HCT116 (cell line): Measurements from ENCODE around the gene LIMK2. TPM values are rescaled to one million over a fixed set of nuclear protein-coding genes. Genes with fewer than 3 reads are reported as not detected.
A peak's percentile ranks its signal among the peaks of the same experiment; 100 is the strongest.

ENCODE experiments used
- ATAC-seq: fragments of 200-7000 bp; cut with Tn5 transposase; 2 replicates; pipeline ENCODE4 v1.9.1; 2020; ENCODE audit warnings: mild to moderate bottlenecking, moderate library complexity
- Bru-seq: library from RNA; stranded (reverse); fragments of 400-500 nt; gene quantifications from one replicate; lab custom pipeline; 2021; lab: Mats Ljungman, UMichigan
- BruChase-seq, 2 experiments: library from RNA; stranded (reverse); fragments of 400-500 nt; gene quantifications; one replicate each; lab custom pipeline; 2021; lab: Mats Ljungman, UMichigan
- BruUV-seq: library from RNA; stranded (reverse); fragments of 400-500 nt; replicated peaks from 2 replicates; lab custom pipeline; 2021; lab: Mats Ljungman, UMichigan
- CTCF ChIA-PET: fragments of 300-600 bp; sonication (Branson Sonifier 250); formaldehyde crosslinking; loops from one replicate; lab custom pipeline; 2021; ENCODE audit warnings: antibody characterized with exemption; lab: Charles Lee
- POLR2A ChIA-PET: fragments of 300-600, 350-600 bp; sonication (Branson Sonifier 250); formaldehyde crosslinking; loops from one replicate; lab custom pipeline; 2021; ENCODE audit warnings: antibody characterized with exemption; lab: Charles Lee
- RAD21 ChIA-PET, 2 experiments: fragments of 300-600 bp; sonication (Branson Sonifier 250); formaldehyde crosslinking; loops; one replicate each; lab custom pipeline; 2023; ENCODE audit warnings: low total read pairs in 2 of 2; ENCODE audit not compliant: uncharacterized antibody in 2 of 2, unreplicated experiment in 2 of 2, low non-redundant PET in 1 of 2; lab: Charles Lee
- DNase-seq: peaks from one replicate; pipeline ENCODE4 v3.0.0-alpha.2; 2010; ENCODE audit warnings: low read depth, low spot score
- H2AFZ ChIP-seq: fragments of 200-600 bp; shearing (Covaris generic), sonication (generic); 2 replicates; pipeline ENCODE4 v1.6.1; 2017; ENCODE audit warnings: low read depth, mixed run types, mixed read lengths, antibody characterized with exemption, low read length; ENCODE audit not compliant: poor library complexity, severe bottlenecking
- H3K27ac ChIP-seq: 2 replicates; pipeline ENCODE4 v1.5.1; 2012; ENCODE audit warnings: low read depth, low read length
- H3K27me3 ChIP-seq: fragments of 200-600 bp; sonication (generic); 2 replicates; pipeline ENCODE4 v1.6.1; 2016; ENCODE audit warnings: mixed run types, low read length, mixed read lengths; ENCODE audit not compliant: insufficient read depth
- H3K36me3 ChIP-seq, 2 experiments: fragments of 200-500 bp in 1 of 2; fragments of 200-600 bp in 1 of 2; sonication (Bioruptor generic) in 1 of 2; sonication (generic) in 1 of 2; 2 replicates each; pipeline versions ENCODE4 v1.5.1 to v1.6.1; 2014 to 2016; ENCODE audit warnings: low read length in 2 of 2, inconsistent platforms in 1 of 2, mixed read lengths in 1 of 2, mixed run types in 1 of 2; ENCODE audit not compliant: insufficient read depth in 2 of 2, control insufficient read depth in 1 of 2
- H3K4me1 ChIP-seq, 2 experiments: fragments of 200-600 bp in 1 of 2; sonication (generic) in 1 of 2; 2 replicates each; pipeline versions ENCODE4 v1.5.1 to v1.6.1; 2012 to 2017; ENCODE audit warnings: low read length in 2 of 2, inconsistent platforms in 1 of 2, mild to moderate bottlenecking in 1 of 2, mixed read lengths in 1 of 2, mixed run types in 1 of 2, moderate library complexity in 1 of 2; ENCODE audit not compliant: insufficient read depth in 2 of 2, control insufficient read depth in 1 of 2
- H3K4me2 ChIP-seq: fragments of 200-600 bp; sonication (generic); 2 replicates; pipeline ENCODE4 v1.6.1; 2017; ENCODE audit warnings: mixed run types, low read length, mixed read lengths
- H3K4me3 ChIP-seq, 2 experiments: fragments of 200-600 bp in 1 of 2; sonication (generic) in 1 of 2; replicated peaks in 1 of 2; 2 replicates each; pipeline ENCODE4 v1.5.1; 2011 to 2016; ENCODE audit warnings: low read length in 2 of 2, control low read depth in 1 of 2, low read depth in 1 of 2, mild to moderate bottlenecking in 1 of 2, mixed read lengths in 1 of 2, mixed run types in 1 of 2
- H3K79me2 ChIP-seq: fragments of 200-600 bp; sonication (generic); 2 replicates; pipeline ENCODE4 v1.6.1; 2017; ENCODE audit warnings: mild to moderate bottlenecking, mixed run types, low read length, moderate library complexity, mixed read lengths; ENCODE audit not compliant: insufficient read depth
- H3K9ac ChIP-seq: fragments of 200-600 bp; sonication (generic); 2 replicates; pipeline ENCODE4 v1.6.1; 2016; ENCODE audit warnings: low read length, mixed read lengths
- H3K9me2 ChIP-seq: fragments of 200-600 bp; sonication (generic), shearing (Covaris generic); 2 replicates; pipeline ENCODE4 v1.6.1; 2017; ENCODE audit warnings: mixed run types, mild to moderate bottlenecking, moderate library complexity; ENCODE audit not compliant: insufficient read depth
- H3K9me3 ChIP-seq, 2 experiments: fragments of 200-500 bp in 1 of 2; fragments of 200-600 bp in 1 of 2; sonication (Bioruptor generic) in 1 of 2; sonication (generic) in 1 of 2; 2 replicates each; pipeline ENCODE4 v1.6.1; 2014 to 2017; ENCODE audit warnings: low read length in 2 of 2, mixed read lengths in 2 of 2, inconsistent platforms in 1 of 2, low read depth in 1 of 2, mild to moderate bottlenecking in 1 of 2, mixed run types in 1 of 2, moderate library complexity in 1 of 2; ENCODE audit not compliant: control insufficient read depth in 1 of 2, insufficient read depth in 1 of 2
- H4K20me1 ChIP-seq: fragments of 200-600 bp; sonication (generic), shearing (Covaris generic); 2 replicates; pipeline ENCODE4 v1.6.1; 2017; ENCODE audit warnings: mixed run types, mild to moderate bottlenecking, moderate library complexity; ENCODE audit not compliant: insufficient read depth
- ATF3 ChIP-seq: IDR thresholded peaks from 2 replicates; pipeline ENCODE4 v1.6.1; 2012
- CBX3 ChIP-seq: IDR thresholded peaks from 2 replicates; pipeline ENCODE4 v1.6.1; 2012; ENCODE audit warnings: low read depth
- CEBPB ChIP-seq: IDR thresholded peaks from 2 replicates; pipeline ENCODE4 v1.6.1; 2012; ENCODE audit warnings: low read depth
- CTCF ChIP-seq, 3 experiments: fragments of 200-600 bp in 1 of 3; sonication (generic) in 1 of 3; IDR thresholded peaks in 2 of 3; conservative IDR thresholded peaks in 1 of 3; 2 replicates each; pipeline ENCODE4 v1.5.1; 2012 to 2017; ENCODE audit warnings: low read depth in 2 of 3, low read length in 2 of 3, antibody characterized with exemption in 1 of 3, borderline replicate concordance in 1 of 3, control low read depth in 1 of 3, mild to moderate bottlenecking in 1 of 3, mixed read lengths in 1 of 3, mixed run types in 1 of 3, moderate library complexity in 1 of 3; ENCODE audit not compliant: insufficient read depth in 1 of 3
- ELF1 ChIP-seq: IDR thresholded peaks from 2 replicates; pipeline ENCODE4 v1.6.1; 2012; ENCODE audit warnings: low read depth, borderline replicate concordance
- EZH2 ChIP-seq: fragments of 200-600 bp; sonication (generic); IDR thresholded peaks from 2 replicates; pipeline ENCODE4 v1.6.1; 2017; ENCODE audit warnings: antibody characterized with exemption, mixed run types
- EZH2phosphoT487 ChIP-seq: fragments of 200-600 bp; IDR thresholded peaks from 2 replicates; pipeline ENCODE4 v1.6.1; 2018; ENCODE audit warnings: antibody characterized with exemption, borderline replicate concordance
- POLR2AphosphoS5 ChIP-seq: IDR thresholded peaks from 2 replicates; pipeline ENCODE4 v1.6.1; 2011; ENCODE audit warnings: mild to moderate bottlenecking, low read depth, low read length, moderate library complexity
- RAD21 ChIP-seq: IDR thresholded peaks from 2 replicates; pipeline ENCODE4 v1.6.1; 2012; ENCODE audit warnings: low read depth, mild to moderate bottlenecking
- SP1 ChIP-seq: IDR thresholded peaks from 2 replicates; pipeline ENCODE4 v1.6.1; 2012; ENCODE audit warnings: low read depth
- SRF ChIP-seq: IDR thresholded peaks from 2 replicates; pipeline ENCODE4 v1.6.1; 2012; ENCODE audit warnings: low read depth
- ZFX ChIP-seq: fragments of 450-650 bp; IDR thresholded peaks from 2 replicates; pipeline ENCODE4 v1.6.1; 2017
- intact Hi-C: fragments of 100-400 bp; cut with micrococcal nuclease; formaldehyde crosslinking; loops from 2 replicates; pipeline ENCODE4 v1.10.0; 2022
- long read RNA-seq: library from polyadenylated mRNA; unstranded; transcript quantifications from one replicate; pipeline ENCODE4 v2.0.0, GENCODE V29; 2021; ENCODE audit not compliant: unreplicated experiment
- polyA plus RNA-seq: library from polyadenylated mRNA; unstranded; fragments of >200 nt; gene quantifications from 2 replicates; pipeline ENCODE4 v1.2.1, GENCODE V29; 2012; ENCODE audit warnings: missing spikeins
- total RNA-seq: library from RNA; stranded (reverse); gene quantifications from one replicate; pipeline ENCODE4 v1.2.1, GENCODE V29; 2021; ENCODE audit not compliant: unreplicated experiment
- TF ChIP-seq, protein P1 (sequence below): IDR thresholded peaks from 2 replicates; pipeline ENCODE4 v1.6.1; 2012
- TF ChIP-seq, protein P2 (sequence below): IDR thresholded peaks from 2 replicates; pipeline ENCODE4 v1.6.1; 2011; ENCODE audit warnings: mild to moderate bottlenecking, low read length, moderate library complexity; ENCODE audit not compliant: insufficient replicate concordance; ENCODE audit errors: extremely low read depth

The LIMK2 gene
- 21.9 TPM for total RNA-seq
- polyA plus RNA-seq = 14.1 and 15.2 TPM in 2 replicates
- percentile 63 among the genes with signal in this experiment for Bru-seq, nascent RNA
- BruChase-seq, experiment 1, labeled RNA remaining after a 6-hour chase = percentile 69 among the genes with signal in this experiment
- BruChase-seq, experiment 2, labeled RNA remaining after a 2-hour chase = percentile 68 among the genes with signal in this experiment
- long read RNA-seq, transcript LIMK2-201 (16 exons, 3,670 nt) = major isoform, 6 of 40 reads
- long read RNA-seq, partial matches to known transcripts = 15 of 40 reads
- long read RNA-seq, other reads (novel, unspliced or antisense) = 17 of 40 reads

GRCh38 chr22:31211862-31212730 is at the start of gene LIMK2:
Gene LIMK2, plus strand, starts transcription at chr22:31212298. Its CDS starts 111 bp downstream, at chr22:31212409.
- TF ChIP-seq, protein P1, sequence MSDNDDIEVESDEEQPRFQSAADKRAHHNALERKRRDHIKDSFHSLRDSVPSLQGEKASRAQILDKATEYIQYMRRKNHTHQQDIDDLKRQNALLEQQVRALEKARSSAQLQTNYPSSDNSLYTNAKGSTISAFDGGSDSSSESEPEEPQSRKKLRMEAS = peak; percentile 74
- TF ChIP-seq POLR2AphosphoS5 (peak; percentile 85), ATF3 (no peak), ELF1 (0 out of 2 replicates have a peak, but pooled peaks have one; percentile 20), CTCF (IDR thresholded peaks at IDR 0.05 in 2 of 3, conservative IDR thresholded peaks at IDR 0.05 in 1 of 3; ENCODE audit: borderline replicate concordance in 1 of 3, insufficient read depth in 1 of 3, low read depth in 2 of 3, low read length in 2 of 3) (peak; percentile 79 to 84 (median 82)), CBX3 (0 out of 2 replicates have a peak, but pooled peaks have one; percentile 40), CEBPB (no peak), ZFX (no peak), EZH2phosphoT487 (no peak), EZH2 (no peak), RAD21 (peak; percentile 77), SP1 (peak; percentile 28; the same call in 1 of the 2 replicates), SRF (no peak)
- TF ChIP-seq, protein P2, sequence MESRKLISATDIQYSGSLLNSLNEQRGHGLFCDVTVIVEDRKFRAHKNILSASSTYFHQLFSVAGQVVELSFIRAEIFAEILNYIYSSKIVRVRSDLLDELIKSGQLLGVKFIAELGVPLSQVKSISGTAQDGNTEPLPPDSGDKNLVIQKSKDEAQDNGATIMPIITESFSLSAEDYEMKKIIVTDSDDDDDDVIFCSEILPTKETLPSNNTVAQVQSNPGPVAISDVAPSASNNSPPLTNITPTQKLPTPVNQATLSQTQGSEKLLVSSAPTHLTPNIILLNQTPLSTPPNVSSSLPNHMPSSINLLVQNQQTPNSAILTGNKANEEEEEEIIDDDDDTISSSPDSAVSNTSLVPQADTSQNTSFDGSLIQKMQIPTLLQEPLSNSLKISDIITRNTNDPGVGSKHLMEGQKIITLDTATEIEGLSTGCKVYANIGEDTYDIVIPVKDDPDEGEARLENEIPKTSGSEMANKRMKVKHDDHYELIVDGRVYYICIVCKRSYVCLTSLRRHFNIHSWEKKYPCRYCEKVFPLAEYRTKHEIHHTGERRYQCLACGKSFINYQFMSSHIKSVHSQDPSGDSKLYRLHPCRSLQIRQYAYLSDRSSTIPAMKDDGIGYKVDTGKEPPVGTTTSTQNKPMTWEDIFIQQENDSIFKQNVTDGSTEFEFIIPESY = peak; percentile 84
- TF ChIP-seq, all 23 proteins: peak for 8
- Histone ChIP-seq H3K36me3 (no peaks in the 10 kb centered on the region), H3K27me3 (no peaks in the 10 kb centered on the region), H3K79me2 (peaks cover 42% of the 10 kb centered on the region), H4K20me1 (no peaks in the 10 kb centered on the region), H3K9me2 (no peaks in the 10 kb centered on the region), H3K9me3 (no peaks in the 10 kb centered on the region), H3K9ac (peak within 1 kb of the TSS; percentile 92), H2AFZ (peak within 1 kb of the TSS; percentile 83), H3K4me2 (peak within 1 kb of the TSS; percentile 86), H3K27ac (peak within 1 kb of the TSS; percentile 73), H3K4me1 (peaks cover 11 to 15% of the 10 kb centered on the region in 2 experiments; a peak in 3 of 4 replicates), H3K4me3 (peak within 1 kb of the TSS; percentile 77 to 97)
- peak; percentile 76 for DNase-seq
- POLR2A ChIA-PET = interaction anchor here (1.7 kb wide), 1 partner anchor 53 kb away, joined by 3 read pairs; the partner anchor contains the start of gene RNF185
- peak; percentile 98 for ATAC-seq
- CTCF ChIA-PET = interaction anchor here (0.7 to 1.7 kb wide), 11 partner anchors 11 to 80 kb away, joined by 3 to 9 read pairs (median 4); partner anchors contain the start of gene PIK3IP1
- no TSS peak for BruUV-seq
- RAD21 ChIA-PET = interaction anchor here (1.0 to 1.2 kb wide), 2 partner anchors 61 kb away, joined by 3 read pairs; no protein-coding TSS in a partner anchor
- intact Hi-C loops = loop anchor here (5.0 kb wide), 1 partner anchor 60 kb away; no protein-coding TSS in a partner anchor
